GM19467 (cell line): ENCODE measurements around the gene SCN5A.

Experiments used
- ATAC-seq: cut with Tn5 transposase; IDR thresholded peaks from one replicate; pipeline ENCODE4 v1.9.1; 2021; ENCODE audit warnings: mild to moderate bottlenecking, moderate library complexity; ENCODE audit not compliant: unreplicated experiment

Gene SCN5A

DNA sequence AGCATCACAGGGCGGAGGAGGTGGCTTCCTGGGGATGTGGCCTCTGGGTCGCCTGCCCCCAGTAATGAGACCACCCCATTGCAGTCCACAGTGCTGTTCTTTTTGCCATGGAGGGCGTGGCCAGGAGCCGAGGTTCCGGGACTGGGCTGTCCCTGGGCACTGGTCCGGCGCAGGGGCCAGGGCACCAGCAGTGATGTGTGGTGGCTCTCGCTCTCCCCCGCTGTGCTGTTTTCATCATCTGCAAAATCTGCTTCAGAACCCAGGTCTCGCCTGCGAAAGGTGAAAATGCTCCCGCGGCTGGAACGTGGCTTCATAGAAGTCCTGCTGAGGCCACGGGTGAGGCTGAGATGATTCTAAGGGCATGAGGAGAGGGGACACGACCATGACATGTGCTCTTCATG, 45.8 kb downstream of the SCN5A start:
- no peak for ATAC-seq

DNA sequence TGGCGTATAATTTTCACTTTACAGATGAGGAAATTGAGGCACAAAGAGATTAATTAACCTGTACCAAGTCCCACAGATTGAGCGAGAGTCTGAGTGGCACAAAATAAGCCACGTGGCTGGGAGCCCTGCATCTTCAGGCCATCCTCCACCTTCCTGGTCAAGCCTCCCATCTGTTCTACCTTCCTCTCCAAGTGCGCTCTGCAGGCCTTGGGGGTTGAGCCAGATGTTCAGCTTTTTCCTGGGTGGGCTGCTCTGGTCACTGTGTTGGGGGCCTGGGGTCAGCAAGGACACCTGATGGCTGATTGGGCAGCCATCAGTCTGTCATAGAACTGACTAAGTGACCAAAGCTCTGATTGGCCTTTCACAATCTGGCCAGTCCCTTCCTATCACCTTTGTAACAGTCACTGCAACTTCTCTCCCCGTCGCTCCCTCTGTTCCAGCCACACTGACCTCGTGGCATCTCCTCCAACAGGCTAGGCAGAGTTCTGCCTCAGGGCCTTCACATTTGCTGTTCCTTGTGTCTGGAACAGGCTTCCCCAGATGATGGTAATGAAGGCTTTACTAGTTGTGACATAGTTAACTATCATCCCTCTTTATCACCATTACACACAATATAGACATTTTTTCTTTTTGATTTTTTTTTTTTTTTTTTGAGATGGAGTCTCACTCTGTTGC, 46.8 kb downstream of the SCN5A start:
- no peak for ATAC-seq

DNA sequence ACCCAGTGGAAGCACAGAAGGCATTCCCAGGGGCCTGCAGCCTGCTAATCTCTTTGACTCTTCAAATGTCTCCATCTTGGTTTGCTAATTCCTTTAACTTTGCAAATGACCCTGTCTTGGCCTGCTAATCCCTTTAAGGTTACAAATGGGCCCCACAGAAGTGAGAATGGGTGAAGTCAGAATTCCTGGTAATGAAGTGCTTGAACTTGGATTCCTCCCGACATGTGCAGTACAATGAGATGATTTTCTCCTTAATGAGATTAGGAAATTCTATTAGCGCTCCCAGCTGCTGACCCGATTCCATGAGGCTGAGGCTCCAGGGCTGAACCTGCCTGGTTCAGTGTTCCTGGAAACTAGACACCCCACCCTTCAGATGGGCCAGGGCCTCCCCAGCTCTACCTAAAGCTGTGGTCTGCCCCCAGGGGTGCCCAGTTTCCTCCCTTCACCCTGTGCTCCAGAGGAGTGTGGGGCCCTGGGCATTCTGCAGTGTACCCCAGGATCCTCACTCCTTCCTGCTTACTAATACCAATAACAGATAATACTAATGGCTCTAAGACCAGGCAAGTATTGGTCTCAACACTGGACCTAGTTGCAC, 47.4 kb downstream of the SCN5A start:
- no peak for ATAC-seq

- ATAC-seq = no peak
These were observed 48.9 kb downstream of the SCN5A start for GRCh38 chr3:38600551-38600950.

DNA sequence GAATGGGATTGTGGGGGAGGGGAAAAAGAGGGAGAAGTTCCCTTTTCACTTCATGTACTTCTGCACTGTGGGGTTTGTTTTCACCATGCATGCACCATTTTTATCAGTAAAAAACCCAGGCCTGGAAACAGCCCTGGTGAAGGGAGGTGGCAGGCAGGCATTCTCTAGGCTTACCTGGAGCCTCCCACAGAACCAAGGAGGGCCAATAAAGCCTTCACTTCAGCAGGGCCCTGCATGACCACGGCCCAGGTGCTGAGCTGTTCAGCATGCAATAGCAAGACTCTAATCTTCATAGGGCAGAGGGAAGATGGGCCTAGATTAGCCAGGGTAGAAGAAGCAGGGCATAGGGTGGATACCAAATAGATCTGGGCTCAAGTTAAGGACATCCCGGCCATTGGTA, 49.6 kb downstream of the SCN5A start:
- ATAC-seq = no peak

DNA sequence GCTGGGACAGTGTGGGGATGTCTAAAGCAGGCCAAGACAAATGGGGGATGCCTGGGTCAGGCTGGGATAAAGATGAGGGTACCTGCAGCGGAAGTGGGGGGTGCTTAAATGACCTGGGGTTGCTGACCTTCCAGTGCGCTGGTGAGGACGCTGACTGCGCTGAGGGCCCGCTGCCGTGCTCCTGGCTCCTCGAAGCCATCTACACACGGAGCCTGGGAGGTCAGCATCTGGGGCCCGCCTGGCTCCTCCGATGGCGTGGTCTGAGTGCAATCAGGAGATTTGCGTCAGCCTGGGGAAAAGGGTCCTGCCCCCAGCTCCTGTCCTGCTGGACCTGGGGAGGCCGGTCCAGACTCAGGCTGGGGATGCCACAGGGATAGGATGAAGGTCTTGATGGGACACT, 50.7 kb downstream of the SCN5A start:
- no peak for ATAC-seq

DNA sequence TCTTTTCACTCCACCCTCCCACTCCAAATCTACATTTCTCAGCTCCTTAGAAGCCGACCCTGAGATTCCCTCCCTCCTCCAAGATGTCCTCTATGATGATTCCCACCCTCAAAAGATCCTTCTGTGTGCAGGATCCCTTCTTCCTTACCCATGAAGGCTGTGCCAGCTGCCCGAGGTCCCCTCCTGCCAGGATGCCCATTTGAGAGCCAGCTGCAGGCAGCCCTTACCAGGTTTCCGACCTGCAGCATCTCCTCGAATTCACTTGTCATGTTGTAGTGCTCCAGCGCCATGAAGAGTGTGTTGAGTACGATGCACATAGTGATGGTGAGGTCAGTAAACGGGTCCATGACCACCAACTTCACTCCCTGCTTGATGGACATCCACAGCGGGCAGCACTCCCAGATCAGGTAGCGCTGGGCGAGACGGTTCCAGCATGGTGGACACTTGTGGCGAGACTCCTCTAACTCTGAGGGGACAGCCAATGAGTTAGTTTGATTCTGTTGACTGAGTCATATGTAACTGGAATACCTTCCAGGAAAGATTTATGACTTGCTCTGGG, 51.9 kb downstream of the SCN5A start:
- ATAC-seq = no peak

DNA sequence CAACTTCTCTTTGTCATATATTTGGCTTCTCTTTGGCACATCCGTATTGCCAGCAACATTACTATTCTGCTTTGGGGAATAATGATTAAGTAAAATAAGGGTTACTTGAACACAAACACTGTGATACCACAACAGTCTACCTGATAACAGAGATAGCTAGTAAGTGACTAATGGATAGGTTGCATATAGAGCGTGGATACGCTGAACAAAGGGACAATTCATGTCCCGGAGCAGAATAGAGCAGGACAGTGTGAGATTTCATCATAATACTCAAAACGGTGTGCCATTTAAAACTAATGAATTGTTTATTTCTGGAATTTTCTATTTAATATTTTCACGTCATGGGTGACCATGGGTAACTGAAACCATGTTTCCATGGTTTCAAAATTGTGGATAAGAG, 54.1 kb downstream of the SCN5A start:
- ATAC-seq = no peak

DNA sequence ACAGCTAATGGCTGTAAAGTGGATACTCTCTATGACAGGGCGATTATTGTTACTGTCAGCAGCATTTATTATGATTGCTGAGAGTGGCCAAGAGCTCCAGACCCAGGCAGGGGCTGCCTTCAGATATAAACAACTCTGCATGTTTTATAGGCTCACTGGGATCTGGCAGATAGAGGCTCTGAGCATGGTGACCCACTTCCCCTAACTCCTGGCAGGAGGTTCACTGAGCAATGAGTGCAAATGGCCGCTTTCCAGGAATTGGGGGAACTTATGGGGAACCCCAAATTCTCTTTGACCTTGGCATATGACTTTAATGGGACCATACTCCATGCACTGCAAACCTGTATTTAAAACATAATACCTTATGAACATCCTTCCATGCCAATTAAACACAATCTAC, 59.0 kb downstream of the SCN5A start:
- no peak for ATAC-seq

- ATAC-seq = no peak
These were observed 60.2 kb downstream of the SCN5A start for GRCh38 chr3:38588995-38589937.

- ATAC-seq = no peak
These were observed 61.0 kb downstream of the SCN5A start for GRCh38 chr3:38588371-38588971.

GRCh38 chr3:38587548-38588131, 61.8 kb downstream of the SCN5A start:
- ATAC-seq = no peak

DNA sequence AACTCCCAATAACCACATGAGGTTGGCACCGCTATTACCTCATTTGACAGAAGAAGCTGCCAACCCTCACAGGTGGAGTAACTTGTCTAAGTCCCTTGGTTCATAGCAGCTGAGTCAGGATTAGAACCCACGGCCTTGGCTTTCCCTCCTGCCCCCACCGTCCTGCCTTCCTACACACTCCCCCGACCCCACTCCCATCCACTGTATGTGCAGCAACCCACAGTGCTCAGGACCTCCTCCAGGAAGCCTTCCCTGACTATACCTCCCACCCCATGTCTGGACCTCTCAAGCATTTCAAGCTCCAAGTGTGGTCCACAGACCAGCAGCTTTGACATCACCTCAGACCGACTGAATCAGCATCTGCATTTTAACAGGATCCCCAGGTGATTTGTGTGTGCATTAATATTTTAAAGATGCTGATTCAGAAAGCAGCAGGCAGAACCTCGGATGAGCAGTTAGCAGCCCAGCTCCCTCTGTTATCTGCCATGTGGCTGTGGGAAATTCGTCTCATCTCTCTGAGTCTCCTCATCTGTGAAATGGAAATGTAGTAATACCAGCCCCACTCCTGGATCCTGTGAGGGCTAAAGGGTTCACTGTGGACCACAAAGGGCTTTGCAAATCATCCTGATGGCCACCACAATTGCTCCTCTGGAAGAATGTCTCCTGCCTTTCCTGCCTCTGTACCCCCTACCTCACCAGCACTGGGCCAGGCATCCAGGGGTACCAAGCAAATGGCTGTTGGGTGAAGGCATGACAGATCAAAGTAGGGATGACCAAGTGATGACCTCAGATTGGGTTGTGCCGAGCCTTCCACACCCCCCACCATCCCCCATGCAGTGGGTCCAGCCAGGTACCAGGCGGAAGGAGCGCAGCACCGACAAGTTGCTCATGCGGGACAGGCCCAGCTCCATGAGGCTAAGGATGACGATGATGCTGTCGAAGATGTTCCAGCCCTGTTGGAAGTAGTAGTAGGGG, 62.7 kb downstream of the SCN5A start:
- no peak for ATAC-seq

GRCh38 chr3:38585791-38586420, 63.6 kb downstream of the SCN5A start:
- ATAC-seq = no peak

DNA sequence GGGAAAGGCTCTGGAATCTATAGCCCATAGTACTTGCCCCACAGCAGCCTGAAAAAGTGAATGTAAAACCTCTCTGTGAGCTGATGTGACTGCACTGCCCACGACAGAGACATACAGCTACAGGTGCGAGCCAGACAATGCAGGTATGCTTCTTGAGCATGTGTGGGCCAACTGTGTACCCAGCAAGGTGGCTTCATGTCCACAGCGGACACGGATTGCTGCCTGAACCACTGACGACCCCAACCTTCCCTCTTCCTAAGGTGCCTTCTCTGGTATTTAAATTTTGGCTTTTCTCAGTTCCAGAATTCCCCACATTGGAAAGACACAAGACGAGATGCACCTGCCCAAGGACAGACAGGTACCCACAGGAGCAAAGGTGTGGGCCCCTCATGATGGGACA, 65.8 kb downstream of the SCN5A start:
- ATAC-seq = no peak

GRCh38 chr3:38582941-38583645, 66.4 kb downstream of the SCN5A start:
- ATAC-seq = no peak

- ATAC-seq = no peak
These were observed 67.2 kb downstream of the SCN5A start for GRCh38 chr3:38582316-38582715.

- ATAC-seq = no peak
These were observed 67.7 kb downstream of the SCN5A start for GRCh38 chr3:38581774-38582173.
